Esophagus muscularis mucosa (tissue), 4 donors: ENCODE data around the gene HDAC4.

Experiments used
- CTCF ChIP-seq, 3 experiments: fragments of 200-600 bp in 2 of 3; fragments of 450-650 bp in 1 of 3; sonication (generic) in 2 of 3; IDR thresholded peaks; one replicate each; pipeline ENCODE4 v1.5.1; 2017 to 2019; ENCODE audit warnings: antibody characterized with exemption in 3 of 3, mild to moderate bottlenecking in 2 of 3, moderate library complexity in 1 of 3
- EP300 ChIP-seq: sonication (generic); formaldehyde crosslinking; IDR thresholded peaks from one replicate; pipeline ENCODE4 v1.6.1; 2017; ENCODE audit warnings: antibody characterized with exemption
- POLR2A ChIP-seq: fragments of 450-650 bp; IDR thresholded peaks from one replicate; pipeline ENCODE4 v1.6.1; 2017; ENCODE audit warnings: antibody characterized with exemption, moderate library complexity, mild to moderate bottlenecking, low read depth
- POLR2AphosphoS5 ChIP-seq, 2 donors: sonication (generic); formaldehyde crosslinking; IDR thresholded peaks; one replicate each; pipeline ENCODE4 v1.6.1; 2017; ENCODE audit warnings: antibody characterized with exemption in 2 of 2

- TF ChIP-seq EP300 (no peak), CTCF (IDR thresholded peaks at IDR 0.05) (no peak), POLR2A (no peak), POLR2AphosphoS5 (IDR thresholded peaks at IDR 0.05) (no peak)
Observed at GRCh38 chr2:239392688-239393387, 8.0 kb downstream of the HDAC4 start.
